ENCODE results near the gene POLA2.

The POLA2 gene

DNA sequence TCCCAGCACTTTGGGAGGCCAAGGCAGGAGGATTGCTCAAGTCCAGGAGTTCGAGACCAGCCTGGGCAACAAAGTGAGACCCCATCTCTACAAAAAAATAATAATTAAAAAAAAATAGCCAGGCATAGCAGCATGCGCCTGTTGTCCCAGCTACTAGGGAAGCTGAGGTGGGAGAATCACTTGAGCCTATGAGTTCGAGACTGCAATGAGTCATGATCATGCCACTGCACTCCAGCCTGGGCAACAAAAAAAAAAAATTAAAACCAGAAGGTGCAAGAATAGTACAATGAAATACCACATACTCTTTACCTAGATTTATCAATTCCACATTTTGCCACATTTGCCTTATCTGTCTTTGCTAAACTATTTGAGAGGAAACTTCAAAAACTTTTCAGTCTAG lies 80.1 kb downstream of the POLA2 start:
- no peak for DNase-seq

Measured in DMS153 (cell line).